HG02885 (cell line): Measurements from ENCODE around the gene FXYD2.

ENCODE experiments used
- ATAC-seq: cut with Tn5 transposase; IDR thresholded peaks from one replicate; pipeline ENCODE4 v1.9.1; 2021; ENCODE audit warnings: mild to moderate bottlenecking; ENCODE audit not compliant: unreplicated experiment, poor library complexity

Gene FXYD2

GRCh38 chr11:117836077-117836960 lies 11.8 kb upstream of the FXYD2 start:
- no peak for ATAC-seq

GRCh38 chr11:117835576-117835975 lies 11.0 kb upstream of the FXYD2 start:
- ATAC-seq, result no peak

- ATAC-seq, result no peak
These were observed 10.4 kb upstream of the FXYD2 start for GRCh38 chr11:117834838-117835443.

- ATAC-seq, result no peak
These were observed 9.7 kb upstream of the FXYD2 start for GRCh38 chr11:117834068-117834810.

- no peak for ATAC-seq
These were observed 8.9 kb upstream of the FXYD2 start for GRCh38 chr11:117833401-117833891.

GRCh38 chr11:117832511-117832910 lies 8.0 kb upstream of the FXYD2 start:
- ATAC-seq, result no peak

- no peak for ATAC-seq
These were observed 7.3 kb upstream of the FXYD2 start for GRCh38 chr11:117831661-117832415.

- no peak for ATAC-seq
These were observed 6.3 kb upstream of the FXYD2 start for GRCh38 chr11:117830674-117831351.

GRCh38 chr11:117830072-117830471 lies 5.5 kb upstream of the FXYD2 start:
- no peak for ATAC-seq

- no peak for ATAC-seq
These were observed 4.8 kb upstream of the FXYD2 start for GRCh38 chr11:117829369-117829725.

GRCh38 chr11:117828611-117829368 lies 4.2 kb upstream of the FXYD2 start:
- no peak for ATAC-seq

GRCh38 chr11:117827521-117828511 lies 3.3 kb upstream of the FXYD2 start:
- ATAC-seq, result no peak

- no peak for ATAC-seq
These were observed 2.3 kb upstream of the FXYD2 start for GRCh38 chr11:117826832-117827231.

- no peak for ATAC-seq
These were observed 1.6 kb upstream of the FXYD2 start for GRCh38 chr11:117826190-117826570.

GRCh38 chr11:117825538-117826189 lies 1.1 kb upstream of the FXYD2 start:
- no peak for ATAC-seq

- ATAC-seq, result no peak
These were observed 561 bp downstream of the FXYD2 start for GRCh38 chr11:117823946-117824420.

- no peak for ATAC-seq
These were observed 1.1 kb downstream of the FXYD2 start for GRCh38 chr11:117823294-117823945.
